H1 (cell line): ENCODE results near the gene PRG3.

Experiments used
- ATF3 ChIP-seq: IDR thresholded peaks from 2 replicates; pipeline ENCODE4 v1.6.1; 2011; ENCODE audit warnings: low read depth, mild to moderate bottlenecking, low read length; ENCODE audit not compliant: insufficient read depth
- CHD2 ChIP-seq: IDR thresholded peaks from 2 replicates; pipeline ENCODE4 v1.6.1; 2012; ENCODE audit warnings: low read length, improper control_type of control experiment
- CTCF ChIP-seq, 3 experiments: IDR thresholded peaks; 1 replicate in 2 of 3; 2 replicates in 1 of 3; pipeline versions ENCODE4 v1.5.1 to v1.6.1; 2011; ENCODE audit warnings: low read length in 3 of 3, mild to moderate bottlenecking in 3 of 3, inconsistent platforms in 2 of 3, low read depth in 1 of 3, moderate library complexity in 1 of 3; ENCODE audit not compliant: insufficient read depth in 1 of 3; ENCODE audit errors: control extremely low read depth in 1 of 3
- EP300 ChIP-seq, 2 experiments: IDR thresholded peaks; 1 replicate in 1 of 2; 2 replicates in 1 of 2; pipeline ENCODE4 v1.6.1; 2011 to 2012; ENCODE audit warnings: low read depth in 2 of 2, low read length in 2 of 2, mild to moderate bottlenecking in 2 of 2, borderline replicate concordance in 1 of 2, inconsistent platforms in 1 of 2, moderate library complexity in 1 of 2
- FOSL1 ChIP-seq: IDR thresholded peaks from 2 replicates; pipeline ENCODE4 v1.6.1; 2011; ENCODE audit warnings: mild to moderate bottlenecking, low read depth, low read length, moderate library complexity; ENCODE audit not compliant: insufficient read depth
- HDAC2 ChIP-seq, 2 experiments: fragments of 300-600 bp in 1 of 2; sonication (generic) in 1 of 2; IDR thresholded peaks; 2 replicates each; pipeline ENCODE4 v1.6.1; 2011 to 2012; ENCODE audit warnings: low read depth in 2 of 2, low read length in 2 of 2, mild to moderate bottlenecking in 2 of 2, moderate library complexity in 2 of 2, borderline replicate concordance in 1 of 2, inconsistent platforms in 1 of 2
- MAFK ChIP-seq: IDR thresholded peaks from 2 replicates; pipeline ENCODE4 v1.6.1; 2012; ENCODE audit warnings: low read depth, mild to moderate bottlenecking, improper control_type of control experiment, low read length
- POLR2A ChIP-seq, 2 experiments: IDR thresholded peaks; 1 replicate in 1 of 2; 2 replicates in 1 of 2; pipeline ENCODE4 v1.6.1; 2011; ENCODE audit warnings: low read depth in 2 of 2, low read length in 2 of 2, mild to moderate bottlenecking in 2 of 2; ENCODE audit errors: control extremely low read depth in 1 of 2
- RFX5 ChIP-seq: IDR thresholded peaks from 2 replicates; pipeline ENCODE4 v1.6.1; 2011; ENCODE audit warnings: low read depth, low read length, improper control_type of control experiment, borderline replicate concordance
- TEAD4 ChIP-seq: IDR thresholded peaks from 2 replicates; pipeline ENCODE4 v1.6.1; 2012; ENCODE audit warnings: low read depth, low read length, inconsistent platforms, mixed read lengths

- TF ChIP-seq FOSL1: no peak
- TF ChIP-seq ATF3: no peak
- no peak for TF ChIP-seq HDAC2 (IDR thresholded peaks at IDR 0.05; ENCODE audit: borderline replicate concordance in 1 of 2, low read depth in 2 of 2, low read length in 2 of 2)
- no peak for TF ChIP-seq CTCF (IDR thresholded peaks at IDR 0.05; ENCODE audit: control extremely low read depth in 1 of 3, insufficient read depth in 1 of 3, low read depth in 1 of 3, low read length in 3 of 3)
- TF ChIP-seq POLR2A (IDR thresholded peaks at IDR 0.05; ENCODE audit: control extremely low read depth in 1 of 2, low read depth in 2 of 2, low read length in 2 of 2): no peak
- TF ChIP-seq RFX5: no peak
- TF ChIP-seq TEAD4: no peak
- no peak for TF ChIP-seq CHD2
- TF ChIP-seq MAFK: no peak
- no peak for TF ChIP-seq EP300 (IDR thresholded peaks at IDR 0.05; ENCODE audit: borderline replicate concordance in 1 of 2, low read depth in 2 of 2, low read length in 2 of 2)
Observed at GRCh38 chr11:57414612-57415212, 33.8 kb upstream of the PRG3 start.
